ENCODE results near the gene SLCO3A1.

SLCO3A1 gene

GRCh38 chr15:92112711-92113110 is 259.2 kb downstream of the SLCO3A1 start:
- H2AFZ ChIP-seq (ENCODE audit: low read depth, low read length) = no peak overlapping the region
- no peak overlapping the region for H3K4me3 ChIP-seq (ENCODE audit: low read length)
- H3K9me3 ChIP-seq (ENCODE audit: insufficient read depth, low read length) = no peaks in the 10 kb centered on the region
- peaks cover 6% of the 10 kb centered on the region; the same call in 1 of the 2 replicates for H3K4me1 ChIP-seq (ENCODE audit: low read length)
- peaks cover 41% of the 10 kb centered on the region for H3K27me3 ChIP-seq (ENCODE audit: low read depth, low read length)
- TF ChIP-seq CTCF (IDR thresholded peaks at IDR 0.05; ENCODE audit: low read depth, low read length) (no peak), EZH2phosphoT487 (IDR thresholded peaks at IDR 0.05; ENCODE audit: low read depth) (no peak)
- H3K4me2 ChIP-seq (ENCODE audit: low read length) = no peak overlapping the region
- no peak overlapping the region for H3K9ac ChIP-seq (ENCODE audit: low read length)
- no peak overlapping the region for H3K27ac ChIP-seq (ENCODE audit: low read length)
- no peaks in the 10 kb centered on the region for H3K36me3 ChIP-seq (replicated peaks; ENCODE audit: low read depth, low read length)
- no peaks in the 10 kb centered on the region for H4K20me1 ChIP-seq (ENCODE audit: insufficient read depth, low read length)
- no peaks in the 10 kb centered on the region for H3K79me2 ChIP-seq (ENCODE audit: low read length)

GRCh38 chr15:92113832-92114231 is 260.3 kb downstream of the SLCO3A1 start:
- Histone ChIP-seq H3K4me3 (ENCODE audit: low read length) (no peak overlapping the region), H3K36me3 (replicated peaks; ENCODE audit: low read depth, low read length) (no peaks in the 10 kb centered on the region), H3K4me1 (ENCODE audit: low read length) (peaks cover 13% of the 10 kb centered on the region), H3K9me3 (ENCODE audit: insufficient read depth, low read length) (no peaks in the 10 kb centered on the region), H3K27ac (ENCODE audit: low read length) (no peak overlapping the region), H3K79me2 (ENCODE audit: low read length) (no peaks in the 10 kb centered on the region), H2AFZ (ENCODE audit: low read depth, low read length) (no peak overlapping the region), H3K9ac (ENCODE audit: low read length) (no peak overlapping the region), H4K20me1 (ENCODE audit: insufficient read depth, low read length) (no peaks in the 10 kb centered on the region), H3K27me3 (ENCODE audit: low read depth, low read length) (peaks cover 35% of the 10 kb centered on the region), H3K4me2 (ENCODE audit: low read length) (no peak overlapping the region)
- TF ChIP-seq CTCF (IDR thresholded peaks at IDR 0.05; ENCODE audit: low read depth, low read length) = no peak
- TF ChIP-seq EZH2phosphoT487 (IDR thresholded peaks at IDR 0.05; ENCODE audit: low read depth) = no peak

DNA sequence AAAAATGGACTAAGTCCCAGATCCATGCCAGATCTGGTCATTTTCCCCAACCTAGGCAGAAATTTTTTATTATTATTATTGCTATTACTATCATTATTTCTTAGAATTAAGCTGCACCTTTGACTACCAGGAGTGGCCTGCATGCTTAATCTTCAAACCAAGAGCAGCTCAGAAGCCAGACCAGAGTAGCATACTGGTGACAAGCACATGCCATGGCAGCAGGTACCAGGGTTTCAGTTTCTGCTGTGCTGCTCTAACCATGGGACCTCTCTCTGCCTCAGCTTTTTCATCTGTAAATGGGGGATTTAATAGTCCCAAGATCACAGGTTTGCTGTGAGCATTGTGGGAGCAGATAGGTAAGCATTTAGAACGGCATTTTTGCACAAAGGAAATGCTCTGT is 262.3 kb downstream of the SLCO3A1 start:
- TF ChIP-seq EZH2phosphoT487 (IDR thresholded peaks at IDR 0.05; ENCODE audit: low read depth) = no peak
- no peak for TF ChIP-seq CTCF (IDR thresholded peaks at IDR 0.05; ENCODE audit: low read depth, low read length)
- no peak overlapping the region for H3K4me2 ChIP-seq (ENCODE audit: low read length)

GRCh38 chr15:92116330-92116729 is 262.8 kb downstream of the SLCO3A1 start:
- no peak overlapping the region for H3K4me2 ChIP-seq (ENCODE audit: low read length)

More for the DNA sequence above, 262.3 kb downstream of the SLCO3A1 start:
- Histone ChIP-seq H4K20me1 (ENCODE audit: insufficient read depth, low read length) (no peaks in the 10 kb centered on the region), H3K27ac (ENCODE audit: low read length) (no peak overlapping the region), H3K27me3 (ENCODE audit: low read depth, low read length) (peaks cover 19% of the 10 kb centered on the region; the same call in 1 of the 2 replicates), H3K9ac (ENCODE audit: low read length) (no peak overlapping the region), H3K79me2 (ENCODE audit: low read length) (no peaks in the 10 kb centered on the region), H3K9me3 (ENCODE audit: insufficient read depth, low read length) (no peaks in the 10 kb centered on the region), H3K36me3 (replicated peaks; ENCODE audit: low read depth, low read length) (no peaks in the 10 kb centered on the region), H2AFZ (ENCODE audit: low read depth, low read length) (no peak overlapping the region), H3K4me1 (ENCODE audit: low read length) (peaks cover 29% of the 10 kb centered on the region), H3K4me3 (ENCODE audit: low read length) (no peak overlapping the region)

More at GRCh38 chr15:92116330-92116729, 262.8 kb downstream of the SLCO3A1 start:
- TF ChIP-seq EZH2phosphoT487 (IDR thresholded peaks at IDR 0.05; ENCODE audit: low read depth) (no peak), CTCF (IDR thresholded peaks at IDR 0.05; ENCODE audit: low read depth, low read length) (no peak)
- Histone ChIP-seq H3K79me2 (ENCODE audit: low read length) (no peaks in the 10 kb centered on the region), H3K9ac (ENCODE audit: low read length) (no peak overlapping the region), H3K4me1 (ENCODE audit: low read length) (peaks cover 30% of the 10 kb centered on the region), H3K27me3 (ENCODE audit: low read depth, low read length) (peaks cover 18% of the 10 kb centered on the region; the same call in 1 of the 2 replicates), H3K4me3 (ENCODE audit: low read length) (no peak overlapping the region), H3K9me3 (ENCODE audit: insufficient read depth, low read length) (no peaks in the 10 kb centered on the region), H2AFZ (ENCODE audit: low read depth, low read length) (no peak overlapping the region), H3K27ac (ENCODE audit: low read length) (no peak overlapping the region), H3K36me3 (replicated peaks; ENCODE audit: low read depth, low read length) (no peaks in the 10 kb centered on the region), H4K20me1 (ENCODE audit: insufficient read depth, low read length) (no peaks in the 10 kb centered on the region)
